Psoas muscle (tissue), 8 donors: Measurements from ENCODE around the gene ZNF616. TPM values are rescaled to one million over a fixed set of nuclear protein-coding genes. Genes with fewer than 3 reads are reported as not detected.

Source experiments
- ATAC-seq, 4 donors: fragments of 200-7000 bp; cut with Tn5 transposase; one replicate each; pipeline ENCODE4 v1.9.1; 2020; ENCODE audit warnings: moderate library complexity in 3 of 4, mild to moderate bottlenecking in 2 of 4
- DNase-seq, 2 donors: peaks; one replicate each; pipeline ENCODE4 v3.0.0-alpha.2; 2020
- H3K27ac ChIP-seq: fragments of 200-600 bp; one replicate; pipeline ENCODE4 v1.8.0; 2022
- H3K27me3 ChIP-seq, 3 donors: fragments of 200-600 bp in 1 of 3; one replicate each; pipeline versions ENCODE4 v1.6.1 to v1.8.0; 2013 to 2022; ENCODE audit warnings: low read length in 2 of 3, mild to moderate bottlenecking in 2 of 3, moderate library complexity in 1 of 3; ENCODE audit not compliant: insufficient read depth in 3 of 3
- H3K36me3 ChIP-seq, 2 donors: fragments of 200-600 bp in 1 of 2; one replicate each; pipeline versions ENCODE4 v1.6.1 to v1.8.0; 2013 to 2022; ENCODE audit warnings: low read depth in 1 of 2, mild to moderate bottlenecking in 1 of 2, moderate library complexity in 1 of 2; ENCODE audit not compliant: insufficient read depth in 1 of 2
- H3K4me1 ChIP-seq: fragments of 200-600 bp; one replicate; pipeline ENCODE4 v1.8.0; 2022
- H3K4me3 ChIP-seq: fragments of 200-600 bp; one replicate; pipeline ENCODE4 v1.8.0; 2022; ENCODE audit warnings: mild to moderate bottlenecking
- H3K9me3 ChIP-seq: fragments of 200-600 bp; one replicate; pipeline ENCODE4 v1.8.0; 2022
- CTCF ChIP-seq: fragments of 200-600 bp; IDR thresholded peaks from one replicate; pipeline ENCODE4 v1.8.0; 2022; ENCODE audit warnings: antibody characterized with exemption
- WGBS, 3 donors: extraction: QIAGEN DNeasy Blood & Tissue Kit; methylation state at CpG; one replicate each; pipeline versions ENCODE4 v1.1.6 to v1.1.7; 2013; 5-methylcytosine and 5-hydroxymethylcytosine counted together
- intact Hi-C, 2 donors: fragments of 100-400 bp; cut with DNase I; formaldehyde crosslinking; loops; one replicate each; pipeline versions ENCODE4 v1.11.0 to v1.14.2; 2022
- polyA plus RNA-seq, 3 donors: library from polyadenylated mRNA; stranded (reverse); fragments of 200-250 nt; gene quantifications; one replicate each; pipeline ENCODE4 v1.2.3, GENCODE V29; 2013
- total RNA-seq, 4 donors: library from RNA; stranded (reverse); fragmentation: NEBNext Ultra II Directional in 2 of 4; extraction: Animal tissue kit (Norgen Biotek cat#: 25700) in 2 of 4; gene quantifications; one replicate each; pipeline versions ENCODE4 v1.2.1 to v1.2.4, GENCODE V29; 2021 to 2023
- donor health status: healthy with polysubstance abuse.
- donor health status: DM: no; HTN: no; CAD: no; lungs with moderate emphysema.
- donor health status: Bipolar disorder and iron deficiency.
- donor health status: healthy.
- donor health status: DM: yes; HTN: yes; CAD: no.
- donor health status: DM: no; HTN: no; CAD: no.
- donor health status: DM: no; HTN: no; CAD: no.
- donor health status: DM: yes; HTN: yes; CAD: no.

ZNF616 gene
- total and polyA plus RNA-seq, 7 donors = 1.5 to 6.2 (median 3.6) TPM

GRCh38 chr19:52155596-52156359 lies 16.0 kb upstream of the ZNF616 start:
- TF ChIP-seq CTCF = no peak
- Histone ChIP-seq H3K27ac (no peak overlapping the region), H3K4me3 (no peak overlapping the region), H3K9me3 (peaks cover 62% of the 10 kb centered on the region), H3K36me3 (peaks cover 17 to 37% of the 10 kb centered on the region in 2 donors), H3K27me3 (no peaks in the 10 kb centered on the region), H3K4me1 (no peaks in the 10 kb centered on the region)
- WGBS, 3 donors = 98 to 99% (median 99%) methylated on average over 15 of the region's 15 CpGs
- no peak for DNase-seq
- intact Hi-C loops = no loop called here
- no peak for ATAC-seq

GRCh38 chr19:52148256-52148655 lies 8.5 kb upstream of the ZNF616 start:
- Histone ChIP-seq H3K9me3 (peaks cover 23% of the 10 kb centered on the region), H3K36me3 (no peaks in the 10 kb centered on the region), H3K4me3 (no peak overlapping the region), H3K27me3 (no peaks in the 10 kb centered on the region), H3K27ac (no peak overlapping the region), H3K4me1 (no peaks in the 10 kb centered on the region)
- ATAC-seq (no peak), DNase-seq (no peak)
- no peak for TF ChIP-seq CTCF
- intact Hi-C loops = no loop called here

DNA sequence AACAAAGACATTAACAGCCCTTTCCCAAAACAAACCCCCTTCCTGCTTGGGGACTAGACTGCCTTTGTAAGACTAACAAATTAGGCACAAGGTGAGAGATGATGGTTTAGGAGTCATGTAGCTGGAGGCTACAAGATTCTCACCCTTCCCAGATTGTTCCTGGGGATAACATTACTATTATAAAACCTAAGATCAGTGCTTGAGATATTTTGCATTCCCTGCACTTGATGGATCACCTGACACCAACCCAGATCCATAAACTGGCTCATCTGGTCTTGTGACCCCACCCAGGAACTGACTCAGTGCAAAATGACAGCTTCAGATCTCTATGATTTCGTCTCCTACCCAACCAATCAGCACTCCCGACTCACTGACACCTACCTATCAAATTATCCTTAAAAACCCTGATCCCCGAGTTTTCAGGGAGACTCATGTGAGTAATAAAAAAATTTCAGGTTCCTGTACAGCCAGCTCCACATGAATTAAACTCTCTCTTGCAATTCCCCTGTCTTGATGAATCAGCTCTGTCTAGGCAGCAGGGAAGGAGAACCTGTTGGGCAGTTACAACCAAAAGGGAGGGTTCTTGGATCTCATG lies 2.4 kb upstream of the ZNF616 start:
- DNase-seq (no peak), ATAC-seq (no peak)
- intact Hi-C loops = loop anchor here (5.0 kb wide), 1 partner anchor 45 kb away; no protein-coding TSS in a partner anchor
- Histone ChIP-seq H3K4me1 (peaks cover 17% of the 10 kb centered on the region), H3K9me3 (peaks cover 4% of the 10 kb centered on the region), H3K27ac (no peak overlapping the region), H3K27me3 (no peaks in the 10 kb centered on the region), H3K36me3 (no peaks in the 10 kb centered on the region), H3K4me3 (no peak overlapping the region)
- 83 to 92% (median 86%) methylated on average over 3 of the region's 3 CpGs for WGBS, 3 donors
- TF ChIP-seq CTCF = no peak

- DNase-seq = no peak
- WGBS, 3 donors = 79 to 83% (median 83%) methylated on average over 2 of the region's 2 CpGs
- intact Hi-C loops = loop anchor here (2.0 to 5.0 kb wide), 2 partner anchors 30 to 46 kb away; partner anchors contain the start of gene ZNF836 (in 2 of the 2)
- Histone ChIP-seq H3K36me3 (no peaks in the 10 kb centered on the region), H3K9me3 (peaks cover 4% of the 10 kb centered on the region), H3K4me3 (no peak overlapping the region), H3K4me1 (peaks cover 17% of the 10 kb centered on the region), H3K27me3 (no peaks in the 10 kb centered on the region), H3K27ac (no peak overlapping the region)
- TF ChIP-seq CTCF = no peak
- ATAC-seq = no peak
Measured at GRCh38 chr19:52141203-52141602, 1.5 kb upstream of the ZNF616 start.
